ENCODE data around the gene SGSM2.

DNA sequence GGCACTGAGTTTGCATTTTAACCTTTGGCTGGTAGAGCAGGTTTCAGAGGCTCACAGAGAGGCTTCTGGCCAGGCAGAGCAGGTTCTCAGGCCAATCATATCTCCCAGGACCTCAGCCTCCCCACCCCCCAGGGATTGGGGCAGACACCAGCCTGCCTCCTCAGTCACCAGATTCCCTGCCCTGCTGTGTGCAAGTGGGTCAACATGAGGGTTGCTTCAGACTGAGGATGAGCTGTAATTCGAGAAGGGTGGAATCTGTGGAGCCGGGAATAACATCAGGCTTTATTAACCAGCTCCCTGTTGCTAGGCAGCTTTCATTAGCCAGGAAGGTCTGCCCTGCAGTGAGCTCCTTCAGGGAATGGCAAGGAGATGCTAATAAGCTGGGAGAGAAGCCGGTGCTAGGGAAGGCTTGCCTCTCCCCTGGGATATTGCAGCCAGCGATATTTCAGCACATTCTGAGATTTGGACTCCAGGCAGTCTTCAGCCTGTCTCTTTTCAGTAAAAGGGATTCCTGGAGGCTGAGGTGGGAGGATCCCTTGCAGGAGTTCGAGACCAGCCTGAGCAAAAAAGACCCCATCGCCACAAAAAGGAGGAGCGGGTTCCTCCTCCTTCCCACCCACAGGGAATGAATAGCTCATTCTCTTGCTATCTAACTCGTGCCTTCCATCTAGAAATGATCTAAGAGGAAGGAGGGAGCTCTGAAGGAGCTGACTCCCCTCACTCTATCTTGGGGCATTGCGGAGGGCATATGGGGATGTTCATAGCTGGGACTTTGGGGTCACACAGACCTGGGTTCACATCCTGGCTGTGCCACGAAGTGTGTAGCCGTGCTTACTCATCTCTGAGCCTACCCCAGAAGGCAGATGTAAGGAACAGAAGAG is 10.7 kb downstream of the SGSM2 start:
- TF ChIP-seq, protein P1, sequence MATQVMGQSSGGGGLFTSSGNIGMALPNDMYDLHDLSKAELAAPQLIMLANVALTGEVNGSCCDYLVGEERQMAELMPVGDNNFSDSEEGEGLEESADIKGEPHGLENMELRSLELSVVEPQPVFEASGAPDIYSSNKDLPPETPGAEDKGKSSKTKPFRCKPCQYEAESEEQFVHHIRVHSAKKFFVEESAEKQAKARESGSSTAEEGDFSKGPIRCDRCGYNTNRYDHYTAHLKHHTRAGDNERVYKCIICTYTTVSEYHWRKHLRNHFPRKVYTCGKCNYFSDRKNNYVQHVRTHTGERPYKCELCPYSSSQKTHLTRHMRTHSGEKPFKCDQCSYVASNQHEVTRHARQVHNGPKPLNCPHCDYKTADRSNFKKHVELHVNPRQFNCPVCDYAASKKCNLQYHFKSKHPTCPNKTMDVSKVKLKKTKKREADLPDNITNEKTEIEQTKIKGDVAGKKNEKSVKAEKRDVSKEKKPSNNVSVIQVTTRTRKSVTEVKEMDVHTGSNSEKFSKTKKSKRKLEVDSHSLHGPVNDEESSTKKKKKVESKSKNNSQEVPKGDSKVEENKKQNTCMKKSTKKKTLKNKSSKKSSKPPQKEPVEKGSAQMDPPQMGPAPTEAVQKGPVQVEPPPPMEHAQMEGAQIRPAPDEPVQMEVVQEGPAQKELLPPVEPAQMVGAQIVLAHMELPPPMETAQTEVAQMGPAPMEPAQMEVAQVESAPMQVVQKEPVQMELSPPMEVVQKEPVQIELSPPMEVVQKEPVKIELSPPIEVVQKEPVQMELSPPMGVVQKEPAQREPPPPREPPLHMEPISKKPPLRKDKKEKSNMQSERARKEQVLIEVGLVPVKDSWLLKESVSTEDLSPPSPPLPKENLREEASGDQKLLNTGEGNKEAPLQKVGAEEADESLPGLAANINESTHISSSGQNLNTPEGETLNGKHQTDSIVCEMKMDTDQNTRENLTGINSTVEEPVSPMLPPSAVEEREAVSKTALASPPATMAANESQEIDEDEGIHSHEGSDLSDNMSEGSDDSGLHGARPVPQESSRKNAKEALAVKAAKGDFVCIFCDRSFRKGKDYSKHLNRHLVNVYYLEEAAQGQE (IDR thresholded peaks at IDR 0.05; ENCODE audit: insufficient read depth in 1 of 2, low read depth in 2 of 2, low read length in 2 of 2): no peak
- TF ChIP-seq POLR2AphosphoS5 (IDR thresholded peaks at IDR 0.05; ENCODE audit: low read depth, low read length) (no peak), SIN3A (IDR thresholded peaks at IDR 0.05; ENCODE audit: borderline replicate concordance, insufficient read depth, low read length) (no peak)
